Activated CD4-positive, alpha-beta T cell treated with anti-CD3 and anti-CD28 coated beads for 36 hours (primary cell): ENCODE data around the gene CABP7. TPM values are rescaled to one million over a fixed set of nuclear protein-coding genes. Genes with fewer than 3 reads are reported as not detected.

Source experiments
- ATAC-seq: fragments of 200-7000 bp; cut with Tn5 transposase; one replicate; pipeline ENCODE4 v1.10.0; 2021; ENCODE audit warnings: mild to moderate bottlenecking, moderate library complexity
- CTCF ChIA-PET: fragments of 350-600 bp; sonication (Branson Sonifier 250); formaldehyde crosslinking; loops from one replicate; lab custom pipeline; 2021; ENCODE audit warnings: antibody characterized with exemption; lab: Charles Lee
- POLR2A ChIA-PET: fragments of 350-600 bp; sonication (Branson Sonifier 250); formaldehyde crosslinking; loops from one replicate; lab custom pipeline; 2021; ENCODE audit warnings: antibody characterized with exemption, inconsistent platforms; lab: Charles Lee
- DNase-seq: peaks from one replicate; pipeline ENCODE4 v3.0.0-alpha.2; 2020
- H3K27ac Mint-ChIP-seq: one replicate; pipeline ENCODE4 v1.8.0; 2021; ENCODE audit warnings: mixed read lengths
- H3K27me3 Mint-ChIP-seq: one replicate; pipeline ENCODE4 v1.8.0; 2021; ENCODE audit warnings: mixed read lengths
- H3K36me3 Mint-ChIP-seq: one replicate; pipeline ENCODE4 v1.8.0; 2021; ENCODE audit warnings: low read depth, mixed read lengths
- H3K4me1 Mint-ChIP-seq: one replicate; pipeline ENCODE4 v1.8.0; 2021; ENCODE audit warnings: mixed read lengths
- H3K4me3 Mint-ChIP-seq: one replicate; pipeline ENCODE4 v1.8.0; 2021; ENCODE audit warnings: mild to moderate bottlenecking, moderate library complexity, mixed read lengths
- H3K9me3 Mint-ChIP-seq: one replicate; pipeline ENCODE4 v1.8.0; 2021; ENCODE audit warnings: low read depth, mixed read lengths
- intact Hi-C, 2 experiments: fragments of 100-400 bp; cut with DNase I in 1 of 2; cut with micrococcal nuclease in 1 of 2; formaldehyde crosslinking; loops; one replicate each; pipeline versions ENCODE4 v1.14.2 to v1.15.1; 2022 to 2024; cut with DNase I, micrococcal nuclease
- total RNA-seq, 2 experiments: library from RNA; stranded (reverse); gene quantifications; one replicate each; pipeline ENCODE4 v1.2.3, GENCODE V29; 2021

Gene CABP7
- total RNA-seq, 2 experiments from 2014 or later = not detected

GRCh38 chr22:29765905-29766631, 46.3 kb downstream of the CABP7 start:
- peaks cover 31% of the 10 kb centered on the region for H3K4me1 Mint-ChIP-seq
- ATAC-seq (peak; percentile 31), DNase-seq (peak; percentile 64)
- peaks cover 25% of the 10 kb centered on the region for H3K36me3 Mint-ChIP-seq
- H3K27ac Mint-ChIP-seq = peak overlapping the region; percentile 98
- CTCF ChIA-PET = interaction anchor here (0.6 to 1.4 kb wide), 5 partner anchors 13 to 321 kb away, joined by 3 read pairs; no protein-coding TSS in a partner anchor
- H3K9me3 Mint-ChIP-seq = no peaks in the 10 kb centered on the region
- POLR2A ChIA-PET = interaction anchor here (0.5 to 1.1 kb wide), 3 partner anchors 213 to 461 kb away, joined by 4 to 12 read pairs (median 4); partner anchors contain the start of gene THOC5
- peak overlapping the region; percentile 99 for H3K4me3 Mint-ChIP-seq
- intact Hi-C loops = loop anchor here (2.0 to 10.0 kb wide), 10 partner anchors 116 to 1203 kb away; partner anchors contain the start of genes CHEK2 (in 1 of the 2), HORMAD2 (in 1 of the 2), HSCB (in 1 of the 2) and MORC2 (in 1 of the 2)
- no peaks in the 10 kb centered on the region for H3K27me3 Mint-ChIP-seq

DNA sequence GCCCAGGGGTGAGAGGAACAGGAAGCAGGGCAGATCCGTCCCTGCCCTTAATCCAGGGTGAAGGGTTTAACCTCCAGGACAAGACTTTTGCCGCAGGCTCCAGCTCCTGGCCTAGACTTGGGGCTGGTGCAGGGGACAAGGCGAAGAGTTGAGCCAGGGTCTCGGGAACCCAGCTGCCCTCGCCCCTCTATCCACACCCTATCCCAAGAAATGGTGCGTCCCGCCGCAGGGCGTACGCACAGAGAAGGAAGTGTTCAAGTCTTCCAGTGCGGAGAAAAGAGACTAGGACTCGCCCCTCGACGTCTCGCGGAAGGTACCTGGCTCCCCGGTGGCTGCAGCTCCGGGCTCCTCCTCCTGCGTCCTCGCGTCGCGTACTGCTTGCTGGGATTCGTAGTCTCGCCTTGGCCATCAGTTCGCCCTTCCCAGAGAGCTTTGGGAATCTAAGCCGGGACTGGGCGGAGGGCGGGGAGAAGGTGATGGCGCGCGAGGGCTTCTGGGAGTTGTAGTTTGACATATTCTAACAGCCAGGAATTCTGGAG, 46.9 kb downstream of the CABP7 start, which contains the start of gene ZMAT5:
Gene ZMAT5 (minus strand): TSS at position 376 of the 539 bp plus-strand sequence. CDS start 18,463 bp downstream, outside the sequence.
- Mint-ChIP-seq H3K9me3 (no peaks in the 10 kb centered on the region), H3K27me3 (no peaks in the 10 kb centered on the region), H3K27ac (peak within 1 kb of the TSS; percentile 98), H3K4me3 (peak within 1 kb of the TSS; percentile 99), H3K4me1 (peaks cover 31% of the 10 kb centered on the region), H3K36me3 (peaks cover 25% of the 10 kb centered on the region)
- POLR2A ChIA-PET = interaction anchor here (0.5 to 1.1 kb wide), 3 partner anchors 214 to 462 kb away, joined by 4 to 12 read pairs (median 4); partner anchors contain the start of gene THOC5
- CTCF ChIA-PET = interaction anchor here (0.6 to 1.4 kb wide), 5 partner anchors 12 to 321 kb away, joined by 3 read pairs; no protein-coding TSS in a partner anchor
- ATAC-seq (peak; percentile 97), DNase-seq (peak; percentile 96)
- intact Hi-C loops = loop anchor here (1.0 to 10.0 kb wide), 21 partner anchors 72 to 1202 kb away; partner anchors contain the start of genes AP1B1 (in 2 of the 2), ASCC2 (in 2 of the 2), MTMR3 (in 2 of the 2) and CASTOR1 (in 1 of the 2)

DNA sequence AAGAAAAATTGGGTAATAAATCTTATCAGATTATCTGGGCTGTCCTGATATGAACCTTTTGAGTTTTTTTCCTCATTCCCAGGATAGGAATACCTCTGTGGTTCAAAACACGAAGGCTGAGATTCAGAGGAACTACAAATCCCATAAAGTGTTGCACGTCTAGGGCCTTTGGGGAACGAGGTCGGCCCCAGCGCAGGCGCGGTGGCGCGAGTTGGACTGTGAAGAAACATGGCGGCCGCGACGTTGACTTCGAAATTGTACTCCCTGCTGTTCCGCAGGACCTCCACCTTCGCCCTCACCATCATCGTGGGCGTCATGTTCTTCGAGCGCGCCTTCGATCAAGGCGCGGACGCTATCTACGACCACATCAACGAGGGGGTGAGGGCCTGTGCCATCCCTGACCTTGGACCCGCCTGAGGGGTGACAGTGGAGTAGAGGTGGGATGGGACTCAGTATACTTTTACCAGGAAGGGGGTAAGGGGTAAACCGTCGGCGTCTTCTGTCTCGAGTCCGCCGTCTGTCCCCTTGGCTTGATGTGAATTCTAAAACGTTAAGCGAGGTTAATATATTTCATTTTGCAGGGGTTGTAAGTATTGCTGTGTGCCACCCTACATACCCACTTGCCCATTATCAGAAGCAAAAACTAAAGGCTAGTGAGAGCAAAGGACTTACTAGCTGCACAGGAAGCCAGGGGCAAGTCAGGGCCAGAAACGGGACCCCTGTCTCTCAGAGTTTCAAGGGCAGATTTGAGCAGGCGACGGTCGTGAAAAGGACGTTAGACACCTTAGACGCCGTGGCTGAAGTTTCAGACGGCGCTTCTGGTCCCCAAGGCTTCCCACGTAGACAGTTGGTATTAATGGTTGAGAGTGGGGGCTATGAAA, 47.6 kb downstream of the CABP7 start, which contains the start of gene UQCR10:
Gene UQCR10 (plus strand): TSS at position 199 of the 881 bp plus-strand sequence. CDS start 30 bp downstream, at position 229.
- peak within 1 kb of the TSS; percentile 98 for H3K27ac Mint-ChIP-seq
- H3K4me1 Mint-ChIP-seq = peaks cover 31% of the 10 kb centered on the region
- POLR2A ChIA-PET = interaction anchor here (1.1 kb wide), 1 partner anchor 214 kb away, joined by 4 read pairs; the partner anchor contains the start of gene THOC5
- H3K9me3 Mint-ChIP-seq = no peaks in the 10 kb centered on the region
- peaks cover 29% of the 10 kb centered on the region for H3K36me3 Mint-ChIP-seq
- intact Hi-C loops = loop anchor here (1.0 to 10.0 kb wide), 21 partner anchors 71 to 1201 kb away; partner anchors contain the start of genes AP1B1 (in 2 of the 2), ASCC2 (in 2 of the 2), MTMR3 (in 2 of the 2) and CASTOR1 (in 1 of the 2)
- CTCF ChIA-PET = interaction anchor here (0.7 to 1.4 kb wide), 3 partner anchors 11 to 141 kb away, joined by 3 read pairs; no protein-coding TSS in a partner anchor
- DNase-seq (peak; percentile 96), ATAC-seq (peak; percentile 84)
- no peaks in the 10 kb centered on the region for H3K27me3 Mint-ChIP-seq
- H3K4me3 Mint-ChIP-seq = peak within 1 kb of the TSS; percentile 99

DNA sequence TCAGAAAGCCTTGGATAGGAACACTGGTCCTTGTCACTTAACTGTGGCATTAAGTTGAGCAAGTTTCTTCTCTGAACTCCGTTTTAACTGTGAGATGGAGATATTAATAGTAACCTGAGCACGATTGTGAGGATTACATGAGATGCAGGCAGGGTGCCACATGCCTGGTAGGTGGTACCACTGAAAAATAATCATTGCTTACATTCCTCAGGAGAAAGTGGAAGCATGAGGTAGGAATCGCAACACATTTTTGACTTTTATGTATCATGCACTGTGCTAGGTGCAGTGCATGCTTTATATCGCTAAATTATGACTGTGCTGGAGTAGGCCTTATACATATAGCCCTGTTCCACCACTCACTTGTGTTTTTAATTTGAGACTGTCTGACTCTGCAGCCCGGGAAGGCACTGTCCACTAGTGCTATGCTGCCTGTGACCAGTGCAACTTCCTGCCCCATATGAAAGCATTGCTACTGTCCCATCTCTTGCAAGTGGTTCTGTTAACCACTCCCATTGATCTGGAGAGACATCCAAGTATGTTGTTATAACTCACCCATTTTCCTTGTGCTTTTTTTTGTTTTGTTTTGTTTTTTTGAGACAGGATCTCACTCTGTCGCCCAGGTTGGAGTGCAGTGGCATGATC, 48.4 kb downstream of the CABP7 start:
- no peak for DNase-seq
- Mint-ChIP-seq H3K9me3 (no peaks in the 10 kb centered on the region), H3K27me3 (no peaks in the 10 kb centered on the region), H3K36me3 (peaks cover 30% of the 10 kb centered on the region), H3K27ac (peak overlapping the region; percentile 98), H3K4me1 (peaks cover 31% of the 10 kb centered on the region), H3K4me3 (peak overlapping the region; percentile 99)
- ChIA-PET POLR2A (no interaction called here), CTCF (no interaction called here)
- intact Hi-C loops = loop anchor here (5.0 to 10.0 kb wide), 8 partner anchors 114 to 1026 kb away; partner anchors contain the start of genes CHEK2 (in 1 of the 2), HORMAD2 (in 1 of the 2), HSCB (in 1 of the 2) and MTMR3 (in 1 of the 2)
- ATAC-seq = no peak

GRCh38 chr22:29769723-29770321, 50.0 kb downstream of the CABP7 start:
- Mint-ChIP-seq H3K27me3 (no peaks in the 10 kb centered on the region), H3K4me1 (peaks cover 26% of the 10 kb centered on the region), H3K9me3 (no peaks in the 10 kb centered on the region), H3K4me3 (no peak overlapping the region), H3K36me3 (peaks cover 30% of the 10 kb centered on the region), H3K27ac (no peak overlapping the region)
- DNase-seq = no peak
- intact Hi-C loops = loop anchor here (5.0 to 10.0 kb wide), 8 partner anchors 112 to 1028 kb away; partner anchors contain the start of genes CHEK2 (in 1 of the 2), HORMAD2 (in 1 of the 2), HSCB (in 1 of the 2) and MTMR3 (in 1 of the 2)
- ChIA-PET POLR2A (interaction anchor here (0.6 kb wide), 1 partner anchor 148 kb away, joined by 3 read pairs; no protein-coding TSS in a partner anchor), CTCF (interaction anchor here (0.6 to 1.5 kb wide), 2 partner anchors 10 to 129 kb away, joined by 3 to 7 read pairs; no protein-coding TSS in a partner anchor)
- ATAC-seq = no peak

GRCh38 chr22:29772170-29772641, 52.4 kb downstream of the CABP7 start:
- H3K27ac Mint-ChIP-seq = no peak overlapping the region
- POLR2A ChIA-PET = no interaction called here
- peaks cover 30% of the 10 kb centered on the region for H3K36me3 Mint-ChIP-seq
- intact Hi-C loops = no loop called here
- DNase-seq (no peak), ATAC-seq (no peak)
- H3K4me3 Mint-ChIP-seq = no peak overlapping the region
- no peaks in the 10 kb centered on the region for H3K27me3 Mint-ChIP-seq
- CTCF ChIA-PET = interaction anchor here (0.9 to 1.1 kb wide), 3 partner anchors 20 to 233 kb away, joined by 3 to 4 read pairs (median 3); no protein-coding TSS in a partner anchor
- no peaks in the 10 kb centered on the region for H3K9me3 Mint-ChIP-seq
- peaks cover 17% of the 10 kb centered on the region for H3K4me1 Mint-ChIP-seq

GRCh38 chr22:29773233-29773632, 53.4 kb downstream of the CABP7 start:
- Mint-ChIP-seq H3K36me3 (peaks cover 28% of the 10 kb centered on the region), H3K27ac (no peak overlapping the region), H3K4me3 (no peak overlapping the region), H3K9me3 (no peaks in the 10 kb centered on the region), H3K27me3 (no peaks in the 10 kb centered on the region), H3K4me1 (peaks cover 11% of the 10 kb centered on the region)
- CTCF ChIA-PET = interaction anchor here (0.6 to 1.3 kb wide), 3 partner anchors 10 to 232 kb away, joined by 3 to 4 read pairs (median 3); no protein-coding TSS in a partner anchor
- DNase-seq = no peak
- POLR2A ChIA-PET = interaction anchor here (0.7 kb wide), 1 partner anchor 17 kb away, joined by 5 read pairs; no protein-coding TSS in a partner anchor
- no peak for ATAC-seq
- intact Hi-C loops = no loop called here

DNA sequence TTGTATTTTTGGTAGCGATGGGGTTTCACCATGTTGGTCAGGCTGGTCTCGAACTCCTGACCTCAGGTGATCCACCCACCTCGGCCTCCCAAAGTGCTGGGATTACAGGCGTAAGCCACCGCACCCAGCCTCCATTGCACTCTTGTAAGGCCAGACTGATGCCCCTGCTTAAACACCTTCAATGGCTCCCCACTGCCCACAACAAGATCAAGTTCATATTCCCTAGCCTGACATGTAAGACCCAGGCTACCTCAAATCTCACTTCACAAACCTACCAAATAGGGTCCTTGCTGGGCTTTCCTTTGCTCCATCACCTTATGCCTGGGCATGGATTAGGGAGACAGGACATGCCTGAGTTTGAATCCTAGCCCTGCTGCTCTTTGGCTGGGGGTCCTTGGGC, 60.4 kb downstream of the CABP7 start:
- no peak for DNase-seq
- H3K27ac Mint-ChIP-seq = no peak overlapping the region
- ChIA-PET POLR2A (no interaction called here), CTCF (interaction anchor here (0.6 kb wide), 1 partner anchor 245 kb away, joined by 4 read pairs; no protein-coding TSS in a partner anchor)
- intact Hi-C loops = no loop called here
- H3K4me1 Mint-ChIP-seq = no peaks in the 10 kb centered on the region
- no peaks in the 10 kb centered on the region for H3K36me3 Mint-ChIP-seq
- ATAC-seq = no peak
- no peaks in the 10 kb centered on the region for H3K9me3 Mint-ChIP-seq
- no peak overlapping the region for H3K4me3 Mint-ChIP-seq
- H3K27me3 Mint-ChIP-seq = no peaks in the 10 kb centered on the region
